Stimulated activated naive CD8-positive, alpha-beta T cell treated with anti-CD3 and anti-CD28 coated beads, Interleukin-15, Interleukin-2, amounts not matched to agents 100 ng/mL and 50 ng/mL, for 24 hours (primary cell): ENCODE measurements around the gene NRG3.

Experiments used
- H3K27ac Mint-ChIP-seq: one replicate; pipeline ENCODE4 v1.8.0; 2021; ENCODE audit warnings: mild to moderate bottlenecking, mixed read lengths
- H3K27me3 Mint-ChIP-seq: one replicate; pipeline ENCODE4 v1.8.0; 2021; ENCODE audit warnings: mixed read lengths
- H3K36me3 Mint-ChIP-seq: one replicate; pipeline ENCODE4 v1.8.0; 2021; ENCODE audit warnings: low read depth, mixed read lengths
- H3K4me1 Mint-ChIP-seq: one replicate; pipeline ENCODE4 v1.8.0; 2021; ENCODE audit warnings: low read depth, mixed read lengths
- H3K4me3 Mint-ChIP-seq: one replicate; pipeline ENCODE4 v1.8.0; 2021; ENCODE audit warnings: mild to moderate bottlenecking, mixed read lengths
- H3K9me3 Mint-ChIP-seq: one replicate; pipeline ENCODE4 v1.8.0; 2021; ENCODE audit warnings: mixed read lengths

NRG3 gene

DNA sequence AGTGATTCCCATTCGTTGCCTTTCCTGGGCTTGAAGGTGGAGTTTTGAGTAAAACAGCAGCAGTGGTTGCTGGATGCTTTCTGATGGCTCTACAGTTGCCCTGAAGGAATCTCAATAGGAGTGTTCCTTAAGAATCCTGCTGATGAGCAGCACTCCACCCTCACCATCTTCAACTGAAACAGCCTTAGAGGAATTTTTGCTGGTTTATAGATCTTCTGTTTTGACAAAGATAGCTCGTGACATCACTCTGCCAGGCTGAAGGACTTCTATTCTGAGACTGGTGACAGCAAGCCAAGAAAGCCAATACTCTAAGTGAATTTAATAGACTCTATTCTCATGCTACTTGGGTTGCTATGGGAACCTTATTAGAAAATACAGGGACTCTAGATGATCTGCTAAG, 1014.7 kb downstream of the NRG3 start:
- Mint-ChIP-seq H3K4me3 (no peak overlapping the region), H3K27me3 (no peaks in the 10 kb centered on the region), H3K36me3 (no peaks in the 10 kb centered on the region), H3K27ac (no peak overlapping the region), H3K9me3 (peaks cover 4% of the 10 kb centered on the region), H3K4me1 (no peaks in the 10 kb centered on the region)

DNA sequence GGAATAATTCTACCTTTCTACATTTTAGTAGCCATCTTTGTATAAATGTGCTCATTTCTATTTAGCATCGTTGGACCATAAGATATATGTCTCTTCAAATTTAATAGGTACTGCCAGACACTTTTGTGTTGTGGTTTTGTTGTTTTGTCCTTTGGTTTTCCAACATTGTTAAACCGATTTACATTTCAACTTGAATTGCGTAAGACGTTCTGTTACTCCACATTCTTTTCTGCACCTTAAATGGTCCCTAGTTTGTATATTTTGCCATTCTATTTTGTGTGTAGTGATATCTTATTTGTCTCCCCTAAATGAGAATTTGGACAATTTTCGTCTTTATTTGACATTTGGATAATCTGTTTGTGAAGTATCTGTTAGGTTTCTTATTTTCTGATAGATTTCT, 1015.6 kb downstream of the NRG3 start:
- Mint-ChIP-seq H3K36me3 (no peaks in the 10 kb centered on the region), H3K4me1 (no peaks in the 10 kb centered on the region), H3K27ac (no peak overlapping the region), H3K4me3 (no peak overlapping the region), H3K27me3 (no peaks in the 10 kb centered on the region), H3K9me3 (peaks cover 7% of the 10 kb centered on the region)

DNA sequence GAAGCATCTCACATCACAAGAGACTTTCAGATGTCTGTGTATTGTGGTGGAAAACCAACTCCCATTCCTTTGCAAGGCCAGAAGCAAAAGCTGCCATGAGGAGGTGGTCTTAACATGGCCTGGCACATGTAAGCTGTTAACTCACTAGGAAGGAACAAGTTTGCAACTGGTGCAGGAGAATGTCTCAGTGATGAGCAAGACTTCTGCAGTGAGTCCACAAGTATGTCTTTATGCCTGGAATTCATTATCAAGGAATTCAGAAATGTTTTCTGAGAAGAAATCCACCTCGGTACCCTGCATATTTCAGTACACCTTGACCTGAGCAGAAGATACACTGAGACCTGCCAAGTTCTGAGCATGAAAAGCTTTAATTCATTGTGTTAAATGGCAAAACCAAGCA, 1033.1 kb downstream of the NRG3 start:
- no peak overlapping the region for H3K4me3 Mint-ChIP-seq
- no peak overlapping the region for H3K27ac Mint-ChIP-seq
- H3K27me3 Mint-ChIP-seq: no peaks in the 10 kb centered on the region
- no peaks in the 10 kb centered on the region for H3K36me3 Mint-ChIP-seq
- no peaks in the 10 kb centered on the region for H3K4me1 Mint-ChIP-seq
- peaks cover 6% of the 10 kb centered on the region for H3K9me3 Mint-ChIP-seq

DNA sequence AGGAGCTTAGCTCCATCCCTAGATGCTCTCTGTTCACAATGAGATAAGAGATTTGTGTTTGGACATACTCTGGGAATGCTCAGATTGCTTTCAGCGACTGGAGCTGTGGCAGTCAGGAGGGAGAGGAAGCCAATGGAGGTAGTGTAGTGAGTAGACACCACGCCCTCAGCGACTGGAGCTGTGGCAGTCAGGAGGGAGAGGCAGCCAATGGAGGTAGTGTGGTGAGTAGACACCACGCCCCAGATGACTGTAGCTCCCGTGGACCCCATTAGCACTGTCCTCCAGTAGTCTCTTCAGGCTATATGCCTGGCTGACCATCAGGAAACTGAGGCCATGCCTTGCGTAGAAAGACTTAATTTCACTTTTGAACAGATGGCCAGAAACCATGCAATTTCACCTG, 1033.8 kb downstream of the NRG3 start:
- Mint-ChIP-seq H3K4me3 (no peak overlapping the region), H3K27me3 (no peaks in the 10 kb centered on the region), H3K9me3 (peaks cover 6% of the 10 kb centered on the region), H3K36me3 (no peaks in the 10 kb centered on the region), H3K27ac (no peak overlapping the region), H3K4me1 (no peaks in the 10 kb centered on the region)

DNA sequence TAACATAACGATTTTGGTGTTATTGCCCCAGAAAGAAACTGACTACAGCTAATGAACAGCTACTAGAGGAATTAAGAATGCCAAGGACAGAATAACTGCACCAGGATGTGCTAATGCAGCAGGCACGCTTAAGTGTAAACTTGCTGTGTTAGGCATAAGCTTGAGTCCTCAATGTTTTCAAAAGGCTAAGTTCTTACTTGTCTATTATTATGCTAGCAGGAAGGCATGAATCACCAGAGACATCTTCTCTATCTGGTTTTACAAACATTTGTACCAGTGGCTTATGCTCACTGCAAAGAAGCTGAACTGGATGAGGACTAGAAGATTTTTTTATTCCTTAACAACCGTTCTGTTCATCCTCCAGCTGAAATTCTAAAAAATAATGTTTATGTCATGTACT, 1035.3 kb downstream of the NRG3 start:
- Mint-ChIP-seq H3K9me3 (peaks cover 11% of the 10 kb centered on the region), H3K36me3 (no peaks in the 10 kb centered on the region), H3K27ac (no peak overlapping the region), H3K4me3 (no peak overlapping the region), H3K27me3 (no peaks in the 10 kb centered on the region), H3K4me1 (no peaks in the 10 kb centered on the region)

DNA sequence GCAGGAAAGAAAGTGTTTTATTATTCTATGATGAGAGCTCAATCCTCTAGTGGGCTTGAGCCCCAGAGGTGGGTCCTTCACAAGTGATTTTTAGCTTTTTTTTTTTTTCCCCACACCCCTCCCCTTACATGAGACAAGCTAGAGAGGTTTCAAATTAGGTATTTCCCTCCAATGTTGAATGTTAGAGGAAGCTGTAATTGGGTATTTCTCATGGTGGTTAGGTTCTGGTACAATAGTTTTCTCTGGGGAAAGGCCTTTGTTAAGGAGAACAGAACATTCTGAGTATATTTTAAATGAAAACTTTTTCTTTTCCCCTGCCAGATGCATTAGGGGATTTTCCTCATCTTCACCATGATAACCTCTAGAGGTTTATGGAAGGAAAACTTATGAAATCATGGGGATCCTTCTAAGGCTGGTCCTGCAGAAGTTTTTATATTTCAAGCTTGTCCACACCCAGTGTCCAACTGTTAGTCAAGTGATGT, 1039.7 kb downstream of the NRG3 start:
- Mint-ChIP-seq H3K9me3 (peaks cover 16% of the 10 kb centered on the region), H3K27me3 (no peaks in the 10 kb centered on the region), H3K4me3 (no peak overlapping the region), H3K4me1 (no peaks in the 10 kb centered on the region), H3K27ac (no peak overlapping the region), H3K36me3 (no peaks in the 10 kb centered on the region)

DNA sequence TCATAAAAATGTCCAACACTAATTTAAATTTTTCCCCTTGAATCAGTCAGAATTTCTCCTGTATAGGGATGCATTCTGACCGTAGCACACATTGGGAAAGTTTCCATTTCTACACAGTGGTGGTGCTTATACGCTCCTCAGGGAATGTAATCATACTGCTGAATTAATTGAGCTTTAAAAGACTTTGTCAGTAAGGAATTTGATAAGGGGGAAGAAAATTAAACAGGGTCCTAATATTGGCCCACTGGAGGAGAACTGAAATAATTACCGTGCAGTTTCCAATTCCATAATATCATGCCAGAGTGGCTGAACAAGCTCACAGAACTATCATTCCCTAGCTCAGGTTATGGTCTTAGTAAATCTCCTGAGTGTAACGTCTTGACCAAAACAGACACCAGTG, 1041.9 kb downstream of the NRG3 start:
- Mint-ChIP-seq H3K4me3 (no peak overlapping the region), H3K27me3 (no peaks in the 10 kb centered on the region), H3K9me3 (peaks cover 11% of the 10 kb centered on the region), H3K36me3 (no peaks in the 10 kb centered on the region), H3K27ac (no peak overlapping the region), H3K4me1 (no peaks in the 10 kb centered on the region)

DNA sequence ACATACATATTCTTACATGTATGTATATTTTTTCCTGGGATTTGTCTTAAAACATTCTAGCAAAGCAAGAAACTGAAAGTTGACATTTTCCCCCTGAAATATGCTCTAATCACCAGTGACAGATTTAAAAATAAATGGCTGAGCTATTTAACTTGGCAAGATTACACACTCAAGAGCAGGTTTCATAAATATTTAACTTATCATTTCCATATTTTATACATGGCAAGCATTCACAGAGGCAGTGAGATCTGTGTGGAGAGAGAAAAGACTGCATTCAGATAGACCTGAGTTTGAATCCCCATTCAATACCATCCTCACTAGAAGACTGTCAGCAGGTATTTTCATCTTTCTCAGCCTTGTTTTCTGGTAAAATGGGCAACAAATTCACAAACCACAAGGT, 1043.0 kb downstream of the NRG3 start:
- peaks cover 15% of the 10 kb centered on the region for H3K9me3 Mint-ChIP-seq
- H3K4me3 Mint-ChIP-seq: no peak overlapping the region
- no peaks in the 10 kb centered on the region for H3K4me1 Mint-ChIP-seq
- no peaks in the 10 kb centered on the region for H3K36me3 Mint-ChIP-seq
- H3K27ac Mint-ChIP-seq: no peak overlapping the region
- no peaks in the 10 kb centered on the region for H3K27me3 Mint-ChIP-seq

- no peak overlapping the region for H3K27ac Mint-ChIP-seq
- no peaks in the 10 kb centered on the region for H3K36me3 Mint-ChIP-seq
- H3K4me1 Mint-ChIP-seq: no peaks in the 10 kb centered on the region
- no peak overlapping the region for H3K4me3 Mint-ChIP-seq
- peaks cover 19% of the 10 kb centered on the region for H3K9me3 Mint-ChIP-seq
- H3K27me3 Mint-ChIP-seq: no peaks in the 10 kb centered on the region
Observed at GRCh38 chr10:82922046-82922445, 1047.1 kb downstream of the NRG3 start.

- Mint-ChIP-seq H3K36me3 (no peaks in the 10 kb centered on the region), H3K27ac (no peak overlapping the region), H3K4me1 (no peaks in the 10 kb centered on the region), H3K9me3 (peaks cover 19% of the 10 kb centered on the region), H3K27me3 (no peaks in the 10 kb centered on the region), H3K4me3 (no peak overlapping the region)
Observed at GRCh38 chr10:82922755-82923154, 1047.8 kb downstream of the NRG3 start.

DNA sequence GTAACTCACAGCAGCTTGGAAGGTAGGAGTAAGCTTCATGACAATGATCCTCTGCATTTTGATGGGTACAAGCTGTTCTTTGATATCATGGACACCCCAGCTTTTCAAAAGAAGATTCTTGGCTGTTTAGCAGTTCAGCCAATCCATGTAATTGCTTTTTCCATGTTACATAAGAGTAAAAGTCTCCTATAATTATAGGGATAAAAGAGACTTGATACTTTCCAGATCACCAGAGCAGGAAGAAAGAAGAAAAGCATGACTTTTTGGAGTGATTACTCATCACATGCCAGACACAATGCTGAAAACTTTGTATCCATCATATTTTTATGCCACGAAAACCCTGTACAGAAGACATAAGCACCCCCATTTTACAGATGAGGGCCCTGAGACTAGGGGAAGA, 1049.7 kb downstream of the NRG3 start:
- no peaks in the 10 kb centered on the region for H3K36me3 Mint-ChIP-seq
- H3K9me3 Mint-ChIP-seq: peaks cover 21% of the 10 kb centered on the region
- no peaks in the 10 kb centered on the region for H3K4me1 Mint-ChIP-seq
- H3K27ac Mint-ChIP-seq: no peak overlapping the region
- H3K27me3 Mint-ChIP-seq: no peaks in the 10 kb centered on the region
- no peak overlapping the region for H3K4me3 Mint-ChIP-seq

DNA sequence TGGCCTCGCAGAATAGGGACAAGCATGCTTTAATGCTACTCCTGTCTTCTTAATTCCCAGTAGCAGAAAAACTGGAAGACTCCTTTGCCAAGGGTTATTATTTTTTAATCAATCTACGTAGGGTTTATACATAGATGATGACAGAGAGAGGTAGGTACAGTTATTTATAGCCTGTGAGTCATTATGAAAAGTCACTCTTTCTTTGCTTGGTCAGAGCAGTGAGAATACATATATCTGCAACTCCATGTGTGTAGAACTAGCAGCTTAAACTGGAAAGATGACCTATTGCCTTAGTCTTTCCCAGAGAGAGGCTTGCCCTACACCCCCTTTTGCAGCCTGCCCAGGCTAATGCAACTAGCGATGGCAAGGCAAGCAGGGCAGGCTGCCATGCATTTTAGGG, 1050.6 kb downstream of the NRG3 start:
- Mint-ChIP-seq H3K27me3 (no peaks in the 10 kb centered on the region), H3K4me3 (no peak overlapping the region), H3K9me3 (peaks cover 20% of the 10 kb centered on the region), H3K4me1 (no peaks in the 10 kb centered on the region), H3K36me3 (no peaks in the 10 kb centered on the region), H3K27ac (no peak overlapping the region)

DNA sequence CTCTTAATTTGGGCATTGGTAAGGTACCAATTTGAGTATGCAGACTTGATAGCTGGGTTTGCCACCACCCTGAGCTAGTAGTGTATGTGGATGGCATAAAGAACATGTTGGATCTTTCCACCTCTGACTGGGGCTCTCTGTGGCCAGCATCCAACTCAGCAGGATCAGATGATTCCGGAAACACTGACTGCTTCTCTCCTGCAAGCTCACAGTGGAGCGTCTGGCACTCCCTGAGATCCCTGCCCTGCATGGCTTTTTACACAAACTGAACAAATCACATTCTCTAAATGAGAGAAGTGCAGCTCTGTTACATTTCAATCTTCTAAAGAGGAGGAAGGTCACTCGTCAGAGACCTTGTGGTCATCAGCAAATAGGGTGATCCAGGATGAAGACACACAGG, 1057.5 kb downstream of the NRG3 start:
- Mint-ChIP-seq H3K27me3 (no peaks in the 10 kb centered on the region), H3K4me3 (no peak overlapping the region), H3K9me3 (peaks cover 17% of the 10 kb centered on the region), H3K36me3 (no peaks in the 10 kb centered on the region), H3K27ac (no peak overlapping the region), H3K4me1 (no peaks in the 10 kb centered on the region)

- H3K4me1 Mint-ChIP-seq: no peaks in the 10 kb centered on the region
- peaks cover 10% of the 10 kb centered on the region for H3K9me3 Mint-ChIP-seq
- H3K27me3 Mint-ChIP-seq: no peaks in the 10 kb centered on the region
- no peak overlapping the region for H3K27ac Mint-ChIP-seq
- H3K4me3 Mint-ChIP-seq: no peak overlapping the region
- H3K36me3 Mint-ChIP-seq: no peaks in the 10 kb centered on the region
Observed at GRCh38 chr10:82934429-82934828, 1059.4 kb downstream of the NRG3 start.

GRCh38 chr10:82934947-82935346, 1060.0 kb downstream of the NRG3 start:
- Mint-ChIP-seq H3K36me3 (no peaks in the 10 kb centered on the region), H3K4me1 (no peaks in the 10 kb centered on the region), H3K27ac (no peak overlapping the region), H3K27me3 (no peaks in the 10 kb centered on the region), H3K9me3 (peaks cover 9% of the 10 kb centered on the region), H3K4me3 (no peak overlapping the region)

DNA sequence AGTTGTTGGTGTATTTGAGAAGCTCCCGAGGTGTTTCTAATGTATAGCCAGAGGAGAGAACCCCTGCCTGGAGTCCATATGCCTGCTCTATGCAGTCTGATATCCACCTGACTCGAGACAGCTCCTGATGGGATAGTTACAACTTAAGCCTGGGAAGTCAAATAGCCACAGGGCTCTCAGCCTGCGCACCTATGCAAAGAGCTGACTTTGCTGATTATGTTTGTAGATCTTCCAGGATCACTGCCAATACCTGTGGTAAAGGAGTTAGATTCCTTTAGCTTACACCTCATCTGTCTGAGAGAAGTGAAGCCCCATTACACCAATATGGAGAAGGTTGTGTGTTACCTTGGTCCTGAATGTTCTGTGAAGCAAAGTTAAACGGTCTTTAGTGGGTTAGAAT, 1063.3 kb downstream of the NRG3 start:
- H3K27ac Mint-ChIP-seq: no peak overlapping the region
- no peak overlapping the region for H3K4me3 Mint-ChIP-seq
- H3K4me1 Mint-ChIP-seq: no peaks in the 10 kb centered on the region
- H3K9me3 Mint-ChIP-seq: peaks cover 5% of the 10 kb centered on the region
- no peaks in the 10 kb centered on the region for H3K36me3 Mint-ChIP-seq
- no peaks in the 10 kb centered on the region for H3K27me3 Mint-ChIP-seq
